Sigmoid colon (tissue), 3 donors: ENCODE results near the gene TATDN2.

Experiments
- CTCF ChIP-seq, 4 experiments: fragments of 450-650 bp in 3 of 4; fragments of 200-600 bp in 1 of 4; IDR thresholded peaks; one replicate each; pipeline ENCODE4 v1.5.1; 2016 to 2019; ENCODE audit warnings: antibody characterized with exemption in 4 of 4, mild to moderate bottlenecking in 3 of 4, moderate library complexity in 2 of 4
- POLR2A ChIP-seq, 2 donors: fragments of 450-650 bp; IDR thresholded peaks; one replicate each; pipeline ENCODE4 v1.6.1; 2016; ENCODE audit warnings: antibody characterized with exemption in 2 of 2, mild to moderate bottlenecking in 2 of 2, moderate library complexity in 2 of 2

DNA sequence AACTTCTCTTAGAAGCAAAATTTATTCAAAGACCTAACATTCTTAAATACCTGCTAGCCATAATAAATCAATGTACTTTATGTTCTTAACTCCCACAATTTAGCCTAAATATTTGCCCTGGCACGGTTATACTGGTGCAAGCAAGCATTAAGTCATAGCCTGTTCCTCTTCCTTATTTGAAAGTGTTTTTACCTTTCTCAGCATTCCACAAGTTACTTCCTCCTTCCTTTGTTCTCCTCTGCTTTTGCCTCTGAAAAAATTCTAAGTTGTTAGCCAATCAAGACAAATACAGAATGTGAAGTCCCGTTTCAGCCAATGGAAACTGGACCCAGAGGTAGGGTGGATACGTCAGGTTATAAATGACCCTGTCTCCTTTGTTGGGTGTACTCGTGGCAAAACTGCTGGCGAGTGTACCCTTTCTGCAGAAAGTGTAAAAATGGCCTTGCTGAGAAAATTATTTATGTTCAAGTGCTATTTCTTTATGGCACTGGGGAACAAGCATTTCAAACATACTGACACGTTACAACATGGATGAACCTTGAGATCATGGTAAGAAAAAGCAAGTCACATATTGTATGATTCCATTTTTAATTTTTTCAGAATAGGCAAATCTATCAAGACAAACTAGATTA lies 3.1 kb upstream of the TATDN2 start:
- no peak for TF ChIP-seq POLR2A (IDR thresholded peaks at IDR 0.05)
- TF ChIP-seq CTCF (IDR thresholded peaks at IDR 0.05), result no peak
